Measurements from ENCODE around the gene RAB11FIP4. TPM values are rescaled to one million over a fixed set of nuclear protein-coding genes. Genes with fewer than 3 reads are reported as not detected.

Gene RAB11FIP4
- total and polyA plus RNA-seq, 9 of the 15 experiments (the other 6 are each of a cell fraction or from before 2014, with no cell fraction given): 0.62 to 16.6 (median 8.9) TPM

DNA sequence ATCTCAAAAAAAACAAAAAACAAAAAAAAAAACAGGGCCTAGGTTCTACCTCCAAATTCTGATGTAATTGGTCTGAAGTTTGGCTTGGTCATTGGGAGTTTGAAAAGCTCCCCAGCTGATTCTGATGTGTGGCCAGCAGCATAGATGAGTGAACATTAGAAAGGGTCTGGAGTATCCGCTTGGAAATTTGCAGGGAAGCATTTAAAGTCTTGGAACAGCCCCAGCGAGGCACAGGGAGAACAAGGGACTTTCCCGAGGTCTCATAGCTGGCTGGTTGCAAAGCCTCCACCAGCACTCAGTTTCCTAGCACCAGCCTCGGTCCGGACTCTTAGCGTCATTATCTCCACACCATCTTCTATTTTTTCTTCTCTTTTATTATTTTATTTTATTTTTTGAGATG is 70.8 kb downstream of the RAB11FIP4 start (continued):
- TF ChIP-seq STAT5A (IDR thresholded peaks at IDR 0.05; ENCODE audit: borderline replicate concordance, low read length) (no peak), TBL1XR1 (IDR thresholded peaks at IDR 0.05; ENCODE audit: low read length in 2 of 2) (no peak), SMAD1 (IDR thresholded peaks at IDR 0.05; ENCODE audit: low read depth, low read length, partially characterized antibody) (no peak), ZNF347 (CRISPR knock-in tag; IDR thresholded peaks at IDR 0.05; ENCODE audit: low read depth) (no peak), YY1 (IDR thresholded peaks at IDR 0.05; ENCODE audit: borderline replicate concordance in 1 of 3, control insufficient read depth in 1 of 3, extremely low read depth in 1 of 3, insufficient read depth in 3 of 3, insufficient read length in 1 of 3, insufficient replicate concordance in 2 of 3, low read depth in 1 of 3, low read length in 2 of 3) (no peak), LCOR (CRISPR knock-in tag; IDR thresholded peaks at IDR 0.05) (no peak), ZBTB17 (CRISPR knock-in tag; IDR thresholded peaks at IDR 0.05) (no peak), FOXP1 (CRISPR knock-in tag; IDR thresholded peaks at IDR 0.05) (no peak), POLR2AphosphoS2 (IDR thresholded peaks at IDR 0.05; ENCODE audit: low read length) (no peak), HIVEP1 (CRISPR knock-in tag; IDR thresholded peaks at IDR 0.05) (no peak)
- TF ChIP-seq, protein P1, sequence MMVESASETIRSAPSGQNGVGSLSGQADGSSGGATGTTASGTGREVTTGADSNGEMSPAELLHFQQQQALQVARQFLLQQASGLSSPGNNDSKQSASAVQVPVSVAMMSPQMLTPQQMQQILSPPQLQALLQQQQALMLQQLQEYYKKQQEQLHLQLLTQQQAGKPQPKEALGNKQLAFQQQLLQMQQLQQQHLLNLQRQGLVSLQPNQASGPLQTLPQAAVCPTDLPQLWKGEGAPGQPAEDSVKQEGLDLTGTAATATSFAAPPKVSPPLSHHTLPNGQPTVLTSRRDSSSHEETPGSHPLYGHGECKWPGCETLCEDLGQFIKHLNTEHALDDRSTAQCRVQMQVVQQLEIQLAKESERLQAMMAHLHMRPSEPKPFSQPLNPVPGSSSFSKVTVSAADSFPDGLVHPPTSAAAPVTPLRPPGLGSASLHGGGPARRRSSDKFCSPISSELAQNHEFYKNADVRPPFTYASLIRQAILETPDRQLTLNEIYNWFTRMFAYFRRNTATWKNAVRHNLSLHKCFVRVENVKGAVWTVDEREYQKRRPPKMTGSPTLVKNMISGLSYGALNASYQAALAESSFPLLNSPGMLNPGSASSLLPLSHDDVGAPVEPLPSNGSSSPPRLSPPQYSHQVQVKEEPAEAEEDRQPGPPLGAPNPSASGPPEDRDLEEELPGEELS (CRISPR knock-in tag; IDR thresholded peaks at IDR 0.05; ENCODE audit: borderline replicate concordance): no peak
- TF ChIP-seq, protein P2, sequence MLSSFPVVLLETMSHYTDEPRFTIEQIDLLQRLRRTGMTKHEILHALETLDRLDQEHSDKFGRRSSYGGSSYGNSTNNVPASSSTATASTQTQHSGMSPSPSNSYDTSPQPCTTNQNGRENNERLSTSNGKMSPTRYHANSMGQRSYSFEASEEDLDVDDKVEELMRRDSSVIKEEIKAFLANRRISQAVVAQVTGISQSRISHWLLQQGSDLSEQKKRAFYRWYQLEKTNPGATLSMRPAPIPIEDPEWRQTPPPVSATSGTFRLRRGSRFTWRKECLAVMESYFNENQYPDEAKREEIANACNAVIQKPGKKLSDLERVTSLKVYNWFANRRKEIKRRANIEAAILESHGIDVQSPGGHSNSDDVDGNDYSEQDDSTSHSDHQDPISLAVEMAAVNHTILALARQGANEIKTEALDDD (IDR thresholded peaks at IDR 0.05): no peak

Measured in K562 (cell line).